ENCODE results near the gene TRIP4. TPM values are rescaled to one million over a fixed set of nuclear protein-coding genes. Genes with fewer than 3 reads are reported as not detected.
"Not testable (repeated sequence)": the region's sequence is repeated elsewhere in the genome, so short reads cannot be mapped to it uniquely, and the experiment has no call there.

Gene TRIP4
- total RNA-seq, 2 experiments from 2014 or later, result 15.9 to 17.3 TPM

DNA sequence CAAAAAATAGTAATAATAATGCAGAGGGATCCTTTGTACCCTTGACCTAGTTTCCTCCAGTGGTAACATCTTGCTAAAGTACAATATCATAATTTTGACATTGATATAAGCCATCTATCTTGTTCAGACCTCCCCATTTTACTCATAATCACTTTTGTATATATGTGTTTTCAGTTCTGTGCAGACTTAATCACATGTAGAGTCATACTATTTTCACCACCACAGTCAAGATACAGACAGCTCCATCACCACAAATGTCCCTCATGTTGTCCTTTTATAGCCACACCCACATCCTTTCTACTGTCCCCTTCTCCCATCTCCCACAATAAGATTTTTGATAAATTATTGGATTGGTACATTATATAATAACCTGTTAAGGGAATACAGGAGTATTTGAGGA is 98.2 kb downstream of the TRIP4 start:
- ChIA-PET CTCF (no interaction called here), POLR2A (no interaction called here)
- no peaks in the 10 kb centered on the region for H3K27me3 Mint-ChIP-seq
- intact Hi-C loops (cut with micrococcal nuclease), result no loop called here
- no peak for TF ChIP-seq CTCF (IDR thresholded peaks at IDR 0.05)
- no peaks in the 10 kb centered on the region for H3K9me3 Mint-ChIP-seq
- H3K36me3 Mint-ChIP-seq (ENCODE audit: low read depth), result peaks cover 26% of the 10 kb centered on the region
- ATAC-seq, result no peak
- no peak for DNase-seq
- no peak overlapping the region for H3K4me3 Mint-ChIP-seq
- H3K4me1 Mint-ChIP-seq (ENCODE audit: low read depth), result peaks cover 23% of the 10 kb centered on the region
- no peak overlapping the region for H3K27ac Mint-ChIP-seq

DNA sequence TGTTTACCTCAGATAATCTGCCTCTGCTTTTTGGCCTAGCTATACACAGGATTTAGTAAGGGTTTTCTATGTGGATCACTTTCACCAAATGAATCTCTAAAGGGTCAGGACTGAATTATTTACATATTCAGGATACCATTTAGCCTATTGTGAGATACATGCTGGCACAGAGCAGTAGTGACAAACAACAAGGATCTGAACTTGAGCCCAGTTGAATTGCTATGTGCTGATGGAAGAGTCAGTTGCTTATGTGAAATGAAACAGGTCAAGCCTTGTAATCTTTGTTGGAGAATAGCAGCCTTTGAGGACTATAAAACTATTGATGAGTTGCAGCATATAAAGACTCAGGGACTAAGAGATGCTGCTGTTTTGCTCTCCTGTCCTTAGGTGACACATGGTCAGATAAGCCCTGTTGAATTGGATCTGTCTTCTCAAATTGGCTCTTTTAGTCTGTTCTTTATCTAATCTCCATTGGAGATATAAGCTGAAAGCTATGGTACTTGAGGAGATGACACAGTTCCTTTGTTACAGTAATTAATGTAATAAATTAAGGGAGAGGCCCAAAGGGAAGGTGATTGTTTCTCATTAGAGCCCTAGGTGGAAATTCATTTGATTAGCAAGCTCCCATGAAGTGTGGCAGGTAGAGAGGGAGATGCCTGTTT is 103.1 kb downstream of the TRIP4 start:
- Mint-ChIP-seq H3K27ac (no peak overlapping the region), H3K4me1 (ENCODE audit: low read depth) (peaks cover 39% of the 10 kb centered on the region), H3K9me3 (no peaks in the 10 kb centered on the region), H3K36me3 (ENCODE audit: low read depth) (peaks cover 27% of the 10 kb centered on the region), H3K4me3 (no peak overlapping the region), H3K27me3 (no peaks in the 10 kb centered on the region)
- intact Hi-C loops (cut with micrococcal nuclease), result no loop called here
- no peak for TF ChIP-seq CTCF (IDR thresholded peaks at IDR 0.05)
- ATAC-seq (no peak), DNase-seq (no peak)
- ChIA-PET CTCF (interaction anchor here (0.9 kb wide), 1 partner anchor 54 kb away, joined by 3 read pairs; no protein-coding TSS in a partner anchor), POLR2A (interaction anchor here (1.0 to 1.4 kb wide), 2 partner anchors 10 to 14 kb away, joined by 3 to 4 read pairs; no protein-coding TSS in a partner anchor)

- no peak for TF ChIP-seq CTCF (IDR thresholded peaks at IDR 0.05)
- intact Hi-C loops (cut with micrococcal nuclease), result no loop called here
- ATAC-seq, result no peak
- Mint-ChIP-seq H3K27me3 (no peaks in the 10 kb centered on the region), H3K4me3 (no peak overlapping the region), H3K27ac (no peak overlapping the region), H3K9me3 (no peaks in the 10 kb centered on the region), H3K36me3 (ENCODE audit: low read depth) (peaks cover 32% of the 10 kb centered on the region), H3K4me1 (ENCODE audit: low read depth) (peaks cover 52% of the 10 kb centered on the region)
- POLR2A ChIA-PET, result no interaction called here
- DNase-seq, result no peak
- CTCF ChIA-PET, result no interaction called here
These were observed 106.0 kb downstream of the TRIP4 start for GRCh38 chr15:64493641-64494040.

DNA sequence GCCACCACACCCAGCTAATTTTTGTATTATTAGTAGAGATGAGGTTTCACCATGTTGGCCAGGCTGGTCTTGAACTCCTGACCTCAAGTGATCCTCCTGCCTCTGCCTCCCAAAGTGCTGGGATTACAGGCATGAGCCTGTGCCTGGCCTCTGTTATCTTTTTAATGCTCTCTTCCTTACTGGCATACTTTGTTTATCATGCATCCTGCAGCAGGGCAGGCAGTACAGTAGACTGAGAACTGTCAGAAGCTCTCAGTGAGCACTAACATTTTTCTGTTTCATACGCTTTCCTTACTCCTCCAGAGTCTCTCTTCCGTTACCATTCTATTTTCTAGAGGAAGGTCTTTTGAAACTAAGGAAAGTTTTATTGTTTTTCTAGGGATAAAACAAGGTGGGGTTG is 108.3 kb downstream of the TRIP4 start:
- peaks cover 68% of the 10 kb centered on the region for H3K4me1 Mint-ChIP-seq (ENCODE audit: low read depth)
- H3K9me3 Mint-ChIP-seq; DNase-seq; H3K27me3 Mint-ChIP-seq; POLR2A ChIA-PET; H3K27ac Mint-ChIP-seq; CTCF ChIA-PET; ATAC-seq; intact Hi-C loops (cut with micrococcal nuclease); H3K4me3 Mint-ChIP-seq: not testable (repeated sequence)
- H3K36me3 Mint-ChIP-seq (ENCODE audit: low read depth), result peaks cover 44% of the 10 kb centered on the region

DNA sequence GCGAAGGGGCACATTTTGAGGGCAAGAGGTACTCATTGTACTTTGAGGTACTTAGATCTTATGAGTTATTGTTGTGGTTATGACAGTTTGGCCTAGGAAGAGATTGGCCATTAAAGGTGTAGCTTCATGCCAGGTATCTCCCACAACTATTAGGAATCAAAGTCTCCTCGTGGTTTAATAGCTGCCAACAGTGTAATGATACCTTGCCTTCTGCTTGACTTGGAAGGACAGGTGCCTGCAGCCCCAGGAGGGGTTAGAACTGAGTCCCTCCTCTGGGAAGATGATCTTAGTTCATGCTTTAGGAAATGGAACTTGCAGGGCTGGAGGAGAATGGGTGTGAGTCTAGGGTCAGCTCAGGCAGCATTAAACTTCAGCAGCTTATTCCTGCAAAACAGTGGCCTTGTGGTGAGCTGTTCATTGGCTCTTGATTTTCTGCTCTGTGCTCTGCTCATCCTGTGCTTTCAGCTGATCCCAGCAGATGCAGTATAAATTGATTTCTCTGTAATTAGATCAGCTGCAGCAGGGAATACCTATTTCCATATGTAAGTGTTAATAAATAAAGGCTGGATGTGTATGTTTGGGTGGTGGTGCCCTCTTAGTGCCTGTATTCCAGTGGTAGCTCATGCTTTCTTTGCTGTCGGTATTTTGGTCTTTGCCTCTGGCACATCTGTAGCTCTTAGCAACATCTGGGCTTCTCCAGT is 113.2 kb downstream of the TRIP4 start:
- ATAC-seq (no peak), DNase-seq (no peak)
- Mint-ChIP-seq H3K4me3 (no peak overlapping the region), H3K9me3 (no peaks in the 10 kb centered on the region), H3K27ac (peak overlapping the region; percentile 47), H3K36me3 (ENCODE audit: low read depth) (peaks cover 51% of the 10 kb centered on the region), H3K4me1 (ENCODE audit: low read depth) (peaks cover 78% of the 10 kb centered on the region), H3K27me3 (no peaks in the 10 kb centered on the region)
- intact Hi-C loops (cut with micrococcal nuclease), result no loop called here
- ChIA-PET POLR2A (interaction anchor here (0.8 to 1.6 kb wide), 3 partner anchors 11 to 39 kb away, joined by 3 to 4 read pairs (median 3); no protein-coding TSS in a partner anchor), CTCF (interaction anchor here (0.8 to 1.3 kb wide), 5 partner anchors 24 to 153 kb away, joined by 3 to 4 read pairs (median 3); no protein-coding TSS in a partner anchor)
- TF ChIP-seq CTCF (IDR thresholded peaks at IDR 0.05), result no peak

Measured in activated CD8-positive, alpha-beta T cell treated with anti-CD3 and anti-CD28 coated beads for 36 hours (primary cell).